ENCODE data around the gene UGT1A8. TPM values are rescaled to one million over a fixed set of nuclear protein-coding genes. Genes with fewer than 3 reads are reported as not detected.

The UGT1A8 gene
- total RNA-seq, 1 donor from 2014 or later, result not detected

GRCh38 chr2:233679196-233679595 is 61.8 kb downstream of the UGT1A8 start:
- no peak overlapping the region for H3K27ac Mint-ChIP-seq
- H3K36me3 Mint-ChIP-seq (ENCODE audit: low read depth), result no peaks in the 10 kb centered on the region
- DNase-seq (no peak), ATAC-seq (ENCODE audit: low read depth) (no peak)
- no peaks in the 10 kb centered on the region for H3K9me3 Mint-ChIP-seq
- TF ChIP-seq, protein P1, sequence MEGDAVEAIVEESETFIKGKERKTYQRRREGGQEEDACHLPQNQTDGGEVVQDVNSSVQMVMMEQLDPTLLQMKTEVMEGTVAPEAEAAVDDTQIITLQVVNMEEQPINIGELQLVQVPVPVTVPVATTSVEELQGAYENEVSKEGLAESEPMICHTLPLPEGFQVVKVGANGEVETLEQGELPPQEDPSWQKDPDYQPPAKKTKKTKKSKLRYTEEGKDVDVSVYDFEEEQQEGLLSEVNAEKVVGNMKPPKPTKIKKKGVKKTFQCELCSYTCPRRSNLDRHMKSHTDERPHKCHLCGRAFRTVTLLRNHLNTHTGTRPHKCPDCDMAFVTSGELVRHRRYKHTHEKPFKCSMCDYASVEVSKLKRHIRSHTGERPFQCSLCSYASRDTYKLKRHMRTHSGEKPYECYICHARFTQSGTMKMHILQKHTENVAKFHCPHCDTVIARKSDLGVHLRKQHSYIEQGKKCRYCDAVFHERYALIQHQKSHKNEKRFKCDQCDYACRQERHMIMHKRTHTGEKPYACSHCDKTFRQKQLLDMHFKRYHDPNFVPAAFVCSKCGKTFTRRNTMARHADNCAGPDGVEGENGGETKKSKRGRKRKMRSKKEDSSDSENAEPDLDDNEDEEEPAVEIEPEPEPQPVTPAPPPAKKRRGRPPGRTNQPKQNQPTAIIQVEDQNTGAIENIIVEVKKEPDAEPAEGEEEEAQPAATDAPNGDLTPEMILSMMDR (IDR thresholded peaks at IDR 0.05), result no peak
- ChIA-PET CTCF (no interaction called here), POLR2A (no interaction called here)
- H3K4me3 Mint-ChIP-seq, result no peak overlapping the region
- H3K4me1 Mint-ChIP-seq, result peaks cover 13% of the 10 kb centered on the region
- peaks cover 11% of the 10 kb centered on the region for H3K27me3 Mint-ChIP-seq
- intact Hi-C loops (cut with micrococcal nuclease), result no loop called here

DNA sequence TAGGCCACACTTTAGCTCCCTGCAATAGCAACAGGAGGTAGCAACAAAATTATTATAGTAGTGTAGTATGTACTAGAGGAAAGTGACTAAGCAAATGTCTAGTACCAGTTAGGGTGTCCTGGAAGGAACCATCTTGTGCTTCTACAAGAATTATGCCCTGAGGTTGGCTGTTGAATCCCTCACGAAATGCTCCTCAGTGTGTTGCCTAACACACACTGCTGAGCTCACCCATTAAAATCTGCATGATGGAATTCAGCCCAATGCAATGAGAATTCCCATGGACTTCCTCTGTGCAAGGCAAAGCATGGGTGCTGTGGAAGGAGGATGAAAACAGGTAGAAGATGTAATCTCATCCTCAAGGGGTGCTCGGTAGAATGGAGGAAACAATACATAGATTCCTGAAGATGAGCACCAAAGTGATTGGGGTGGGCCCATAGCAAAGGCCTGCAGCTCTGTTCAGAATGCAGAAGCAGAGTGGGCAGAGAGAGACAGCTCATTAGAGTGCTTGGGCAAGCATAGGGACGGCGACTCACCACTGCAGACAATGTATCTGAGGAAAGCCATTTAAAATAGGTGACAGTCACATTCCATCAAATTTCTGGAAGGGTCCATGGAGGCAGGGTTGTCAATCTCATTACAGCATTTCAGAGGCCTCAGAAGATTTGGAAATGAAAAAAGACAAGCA is 63.1 kb downstream of the UGT1A8 start:
- intact Hi-C loops (cut with micrococcal nuclease), result no loop called here
- DNase-seq (no peak), ATAC-seq (ENCODE audit: low read depth) (no peak)
- no peak overlapping the region for H3K27ac Mint-ChIP-seq
- no peaks in the 10 kb centered on the region for H3K9me3 Mint-ChIP-seq
- ChIA-PET POLR2A (no interaction called here), CTCF (interaction anchor here (0.8 kb wide), 1 partner anchor 35 kb away, joined by 3 read pairs; no protein-coding TSS in a partner anchor)
- TF ChIP-seq, protein P1 (IDR thresholded peaks at IDR 0.05), result no peak
- peaks cover 13% of the 10 kb centered on the region for H3K4me1 Mint-ChIP-seq
- H3K4me3 Mint-ChIP-seq, result no peak overlapping the region
- H3K27me3 Mint-ChIP-seq, result peaks cover 11% of the 10 kb centered on the region
- H3K36me3 Mint-ChIP-seq (ENCODE audit: low read depth), result no peaks in the 10 kb centered on the region

DNA sequence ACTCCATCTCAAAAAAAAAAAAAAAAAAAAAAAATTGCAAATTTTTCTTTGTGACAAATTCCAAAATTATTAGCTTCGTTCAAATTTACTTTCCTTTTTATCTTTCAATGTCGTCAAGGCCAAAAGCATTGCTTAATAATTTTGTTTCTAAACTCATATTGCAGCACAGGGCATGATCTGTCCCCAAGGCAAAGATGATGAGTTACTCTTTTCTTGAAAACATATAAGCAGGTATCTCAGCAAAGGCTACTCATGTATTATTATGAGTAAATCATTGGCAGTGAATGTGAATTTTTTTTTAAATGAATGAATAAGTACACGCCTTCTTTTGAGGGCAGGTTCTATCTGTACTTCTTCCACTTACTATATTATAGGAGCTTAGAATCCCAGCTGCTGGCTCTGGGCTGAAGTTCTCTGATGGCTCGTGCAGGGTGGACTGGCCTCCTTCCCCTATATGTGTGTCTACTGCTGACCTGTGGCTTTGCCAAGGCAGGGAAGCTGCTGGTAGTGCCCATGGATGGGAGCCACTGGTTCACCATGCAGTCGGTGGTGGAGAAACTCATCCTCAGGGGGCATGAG is 64.2 kb downstream of the UGT1A8 start, which contains the start of gene UGT1A7:
UGT1A7 (plus strand) TSS at position 381 of the 579 bp plus-strand sequence; CDS start at position 418, 37 bp downstream.
- intact Hi-C loops (cut with micrococcal nuclease), result no loop called here
- ChIA-PET CTCF (no interaction called here), POLR2A (no interaction called here)
- H3K9me3 Mint-ChIP-seq, result no peaks in the 10 kb centered on the region
- H3K4me3 Mint-ChIP-seq, result no peak within 1 kb of the TSS
- TF ChIP-seq, protein P1 (IDR thresholded peaks at IDR 0.05), result no peak
- H3K36me3 Mint-ChIP-seq (ENCODE audit: low read depth), result no peaks in the 10 kb centered on the region
- peaks cover 13% of the 10 kb centered on the region for H3K4me1 Mint-ChIP-seq
- no peak within 1 kb of the TSS for H3K27ac Mint-ChIP-seq
- ATAC-seq (ENCODE audit: low read depth) (no peak), DNase-seq (no peak)
- peaks cover 10% of the 10 kb centered on the region for H3K27me3 Mint-ChIP-seq

GRCh38 chr2:233684640-233685039 is 67.2 kb downstream of the UGT1A8 start:
- no peak overlapping the region for H3K27ac Mint-ChIP-seq
- ChIA-PET POLR2A (no interaction called here), CTCF (no interaction called here)
- intact Hi-C loops (cut with micrococcal nuclease), result no loop called here
- H3K4me1 Mint-ChIP-seq, result peaks cover 13% of the 10 kb centered on the region
- TF ChIP-seq, protein P1 (IDR thresholded peaks at IDR 0.05), result no peak
- H3K9me3 Mint-ChIP-seq, result no peaks in the 10 kb centered on the region
- no peak overlapping the region for H3K4me3 Mint-ChIP-seq
- no peaks in the 10 kb centered on the region for H3K36me3 Mint-ChIP-seq (ENCODE audit: low read depth)
- DNase-seq (no peak), ATAC-seq (ENCODE audit: low read depth) (no peak)
- H3K27me3 Mint-ChIP-seq, result peaks cover 11% of the 10 kb centered on the region

GRCh38 chr2:233686928-233687327 is 69.5 kb downstream of the UGT1A8 start:
- Mint-ChIP-seq H3K4me3 (no peak overlapping the region), H3K27ac (no peak overlapping the region), H3K36me3 (ENCODE audit: low read depth) (no peaks in the 10 kb centered on the region), H3K4me1 (peaks cover 12% of the 10 kb centered on the region), H3K9me3 (no peaks in the 10 kb centered on the region), H3K27me3 (peaks cover 6% of the 10 kb centered on the region)
- CTCF ChIA-PET, result no interaction called here
- TF ChIP-seq, protein P1 (IDR thresholded peaks at IDR 0.05), result no peak
- ATAC-seq (ENCODE audit: low read depth) (no peak), DNase-seq (no peak)
- POLR2A ChIA-PET, result no interaction called here
- intact Hi-C loops (cut with micrococcal nuclease), result no loop called here

All from activated B cell treated with CpG ODN at 0.5 μM for 24 hours (primary cell).